Measurements from ENCODE around the gene ECE1. TPM values are rescaled to one million over a fixed set of nuclear protein-coding genes. Genes with fewer than 3 reads are reported as not detected.

The ECE1 gene
- total and polyA plus RNA-seq, 9 of the 15 experiments (the other 6 are each of a cell fraction or from before 2014, with no cell fraction given), result 0.56 to 34.8 (median 11.0) TPM

DNA sequence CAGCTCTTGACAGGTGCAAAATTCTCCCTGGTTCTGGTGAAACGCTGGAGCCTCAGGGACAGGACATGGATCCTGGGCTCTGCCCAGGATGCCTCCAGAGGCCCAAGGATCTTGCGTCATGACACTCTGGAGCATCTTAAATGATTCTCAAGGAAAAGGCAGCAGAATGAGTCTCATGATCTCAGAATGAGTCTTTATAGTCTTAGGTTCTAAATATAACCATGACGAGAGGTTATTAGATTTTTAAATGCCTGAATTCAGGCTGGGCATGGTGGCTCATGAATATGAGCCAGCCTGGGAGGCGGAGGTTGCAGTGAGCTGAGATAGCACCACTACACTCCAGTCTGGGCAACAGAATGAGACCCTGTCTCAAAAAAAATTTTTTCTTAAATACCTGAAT is 55.5 kb downstream of the ECE1 start (continued):
- TF ChIP-seq, protein P1, sequence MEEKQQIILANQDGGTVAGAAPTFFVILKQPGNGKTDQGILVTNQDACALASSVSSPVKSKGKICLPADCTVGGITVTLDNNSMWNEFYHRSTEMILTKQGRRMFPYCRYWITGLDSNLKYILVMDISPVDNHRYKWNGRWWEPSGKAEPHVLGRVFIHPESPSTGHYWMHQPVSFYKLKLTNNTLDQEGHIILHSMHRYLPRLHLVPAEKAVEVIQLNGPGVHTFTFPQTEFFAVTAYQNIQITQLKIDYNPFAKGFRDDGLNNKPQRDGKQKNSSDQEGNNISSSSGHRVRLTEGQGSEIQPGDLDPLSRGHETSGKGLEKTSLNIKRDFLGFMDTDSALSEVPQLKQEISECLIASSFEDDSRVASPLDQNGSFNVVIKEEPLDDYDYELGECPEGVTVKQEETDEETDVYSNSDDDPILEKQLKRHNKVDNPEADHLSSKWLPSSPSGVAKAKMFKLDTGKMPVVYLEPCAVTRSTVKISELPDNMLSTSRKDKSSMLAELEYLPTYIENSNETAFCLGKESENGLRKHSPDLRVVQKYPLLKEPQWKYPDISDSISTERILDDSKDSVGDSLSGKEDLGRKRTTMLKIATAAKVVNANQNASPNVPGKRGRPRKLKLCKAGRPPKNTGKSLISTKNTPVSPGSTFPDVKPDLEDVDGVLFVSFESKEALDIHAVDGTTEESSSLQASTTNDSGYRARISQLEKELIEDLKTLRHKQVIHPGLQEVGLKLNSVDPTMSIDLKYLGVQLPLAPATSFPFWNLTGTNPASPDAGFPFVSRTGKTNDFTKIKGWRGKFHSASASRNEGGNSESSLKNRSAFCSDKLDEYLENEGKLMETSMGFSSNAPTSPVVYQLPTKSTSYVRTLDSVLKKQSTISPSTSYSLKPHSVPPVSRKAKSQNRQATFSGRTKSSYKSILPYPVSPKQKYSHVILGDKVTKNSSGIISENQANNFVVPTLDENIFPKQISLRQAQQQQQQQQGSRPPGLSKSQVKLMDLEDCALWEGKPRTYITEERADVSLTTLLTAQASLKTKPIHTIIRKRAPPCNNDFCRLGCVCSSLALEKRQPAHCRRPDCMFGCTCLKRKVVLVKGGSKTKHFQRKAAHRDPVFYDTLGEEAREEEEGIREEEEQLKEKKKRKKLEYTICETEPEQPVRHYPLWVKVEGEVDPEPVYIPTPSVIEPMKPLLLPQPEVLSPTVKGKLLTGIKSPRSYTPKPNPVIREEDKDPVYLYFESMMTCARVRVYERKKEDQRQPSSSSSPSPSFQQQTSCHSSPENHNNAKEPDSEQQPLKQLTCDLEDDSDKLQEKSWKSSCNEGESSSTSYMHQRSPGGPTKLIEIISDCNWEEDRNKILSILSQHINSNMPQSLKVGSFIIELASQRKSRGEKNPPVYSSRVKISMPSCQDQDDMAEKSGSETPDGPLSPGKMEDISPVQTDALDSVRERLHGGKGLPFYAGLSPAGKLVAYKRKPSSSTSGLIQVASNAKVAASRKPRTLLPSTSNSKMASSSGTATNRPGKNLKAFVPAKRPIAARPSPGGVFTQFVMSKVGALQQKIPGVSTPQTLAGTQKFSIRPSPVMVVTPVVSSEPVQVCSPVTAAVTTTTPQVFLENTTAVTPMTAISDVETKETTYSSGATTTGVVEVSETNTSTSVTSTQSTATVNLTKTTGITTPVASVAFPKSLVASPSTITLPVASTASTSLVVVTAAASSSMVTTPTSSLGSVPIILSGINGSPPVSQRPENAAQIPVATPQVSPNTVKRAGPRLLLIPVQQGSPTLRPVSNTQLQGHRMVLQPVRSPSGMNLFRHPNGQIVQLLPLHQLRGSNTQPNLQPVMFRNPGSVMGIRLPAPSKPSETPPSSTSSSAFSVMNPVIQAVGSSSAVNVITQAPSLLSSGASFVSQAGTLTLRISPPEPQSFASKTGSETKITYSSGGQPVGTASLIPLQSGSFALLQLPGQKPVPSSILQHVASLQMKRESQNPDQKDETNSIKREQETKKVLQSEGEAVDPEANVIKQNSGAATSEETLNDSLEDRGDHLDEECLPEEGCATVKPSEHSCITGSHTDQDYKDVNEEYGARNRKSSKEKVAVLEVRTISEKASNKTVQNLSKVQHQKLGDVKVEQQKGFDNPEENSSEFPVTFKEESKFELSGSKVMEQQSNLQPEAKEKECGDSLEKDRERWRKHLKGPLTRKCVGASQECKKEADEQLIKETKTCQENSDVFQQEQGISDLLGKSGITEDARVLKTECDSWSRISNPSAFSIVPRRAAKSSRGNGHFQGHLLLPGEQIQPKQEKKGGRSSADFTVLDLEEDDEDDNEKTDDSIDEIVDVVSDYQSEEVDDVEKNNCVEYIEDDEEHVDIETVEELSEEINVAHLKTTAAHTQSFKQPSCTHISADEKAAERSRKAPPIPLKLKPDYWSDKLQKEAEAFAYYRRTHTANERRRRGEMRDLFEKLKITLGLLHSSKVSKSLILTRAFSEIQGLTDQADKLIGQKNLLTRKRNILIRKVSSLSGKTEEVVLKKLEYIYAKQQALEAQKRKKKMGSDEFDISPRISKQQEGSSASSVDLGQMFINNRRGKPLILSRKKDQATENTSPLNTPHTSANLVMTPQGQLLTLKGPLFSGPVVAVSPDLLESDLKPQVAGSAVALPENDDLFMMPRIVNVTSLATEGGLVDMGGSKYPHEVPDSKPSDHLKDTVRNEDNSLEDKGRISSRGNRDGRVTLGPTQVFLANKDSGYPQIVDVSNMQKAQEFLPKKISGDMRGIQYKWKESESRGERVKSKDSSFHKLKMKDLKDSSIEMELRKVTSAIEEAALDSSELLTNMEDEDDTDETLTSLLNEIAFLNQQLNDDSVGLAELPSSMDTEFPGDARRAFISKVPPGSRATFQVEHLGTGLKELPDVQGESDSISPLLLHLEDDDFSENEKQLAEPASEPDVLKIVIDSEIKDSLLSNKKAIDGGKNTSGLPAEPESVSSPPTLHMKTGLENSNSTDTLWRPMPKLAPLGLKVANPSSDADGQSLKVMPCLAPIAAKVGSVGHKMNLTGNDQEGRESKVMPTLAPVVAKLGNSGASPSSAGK (IDR thresholded peaks at IDR 0.05), result no peak
- no peak for TF ChIP-seq RBM15 (IDR thresholded peaks at IDR 0.05; ENCODE audit: insufficient read depth, low read length)
- TF ChIP-seq, protein P2, sequence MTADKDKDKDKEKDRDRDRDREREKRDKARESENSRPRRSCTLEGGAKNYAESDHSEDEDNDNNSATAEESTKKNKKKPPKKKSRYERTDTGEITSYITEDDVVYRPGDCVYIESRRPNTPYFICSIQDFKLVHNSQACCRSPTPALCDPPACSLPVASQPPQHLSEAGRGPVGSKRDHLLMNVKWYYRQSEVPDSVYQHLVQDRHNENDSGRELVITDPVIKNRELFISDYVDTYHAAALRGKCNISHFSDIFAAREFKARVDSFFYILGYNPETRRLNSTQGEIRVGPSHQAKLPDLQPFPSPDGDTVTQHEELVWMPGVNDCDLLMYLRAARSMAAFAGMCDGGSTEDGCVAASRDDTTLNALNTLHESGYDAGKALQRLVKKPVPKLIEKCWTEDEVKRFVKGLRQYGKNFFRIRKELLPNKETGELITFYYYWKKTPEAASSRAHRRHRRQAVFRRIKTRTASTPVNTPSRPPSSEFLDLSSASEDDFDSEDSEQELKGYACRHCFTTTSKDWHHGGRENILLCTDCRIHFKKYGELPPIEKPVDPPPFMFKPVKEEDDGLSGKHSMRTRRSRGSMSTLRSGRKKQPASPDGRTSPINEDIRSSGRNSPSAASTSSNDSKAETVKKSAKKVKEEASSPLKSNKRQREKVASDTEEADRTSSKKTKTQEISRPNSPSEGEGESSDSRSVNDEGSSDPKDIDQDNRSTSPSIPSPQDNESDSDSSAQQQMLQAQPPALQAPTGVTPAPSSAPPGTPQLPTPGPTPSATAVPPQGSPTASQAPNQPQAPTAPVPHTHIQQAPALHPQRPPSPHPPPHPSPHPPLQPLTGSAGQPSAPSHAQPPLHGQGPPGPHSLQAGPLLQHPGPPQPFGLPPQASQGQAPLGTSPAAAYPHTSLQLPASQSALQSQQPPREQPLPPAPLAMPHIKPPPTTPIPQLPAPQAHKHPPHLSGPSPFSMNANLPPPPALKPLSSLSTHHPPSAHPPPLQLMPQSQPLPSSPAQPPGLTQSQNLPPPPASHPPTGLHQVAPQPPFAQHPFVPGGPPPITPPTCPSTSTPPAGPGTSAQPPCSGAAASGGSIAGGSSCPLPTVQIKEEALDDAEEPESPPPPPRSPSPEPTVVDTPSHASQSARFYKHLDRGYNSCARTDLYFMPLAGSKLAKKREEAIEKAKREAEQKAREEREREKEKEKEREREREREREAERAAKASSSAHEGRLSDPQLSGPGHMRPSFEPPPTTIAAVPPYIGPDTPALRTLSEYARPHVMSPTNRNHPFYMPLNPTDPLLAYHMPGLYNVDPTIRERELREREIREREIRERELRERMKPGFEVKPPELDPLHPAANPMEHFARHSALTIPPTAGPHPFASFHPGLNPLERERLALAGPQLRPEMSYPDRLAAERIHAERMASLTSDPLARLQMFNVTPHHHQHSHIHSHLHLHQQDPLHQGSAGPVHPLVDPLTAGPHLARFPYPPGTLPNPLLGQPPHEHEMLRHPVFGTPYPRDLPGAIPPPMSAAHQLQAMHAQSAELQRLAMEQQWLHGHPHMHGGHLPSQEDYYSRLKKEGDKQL (CRISPR knock-in tag; IDR thresholded peaks at IDR 0.05; ENCODE audit: borderline replicate concordance), result no peak
- no peak for TF ChIP-seq GABPB1 (CRISPR knock-in tag; IDR thresholded peaks at IDR 0.05)
- TF ChIP-seq, protein P3, sequence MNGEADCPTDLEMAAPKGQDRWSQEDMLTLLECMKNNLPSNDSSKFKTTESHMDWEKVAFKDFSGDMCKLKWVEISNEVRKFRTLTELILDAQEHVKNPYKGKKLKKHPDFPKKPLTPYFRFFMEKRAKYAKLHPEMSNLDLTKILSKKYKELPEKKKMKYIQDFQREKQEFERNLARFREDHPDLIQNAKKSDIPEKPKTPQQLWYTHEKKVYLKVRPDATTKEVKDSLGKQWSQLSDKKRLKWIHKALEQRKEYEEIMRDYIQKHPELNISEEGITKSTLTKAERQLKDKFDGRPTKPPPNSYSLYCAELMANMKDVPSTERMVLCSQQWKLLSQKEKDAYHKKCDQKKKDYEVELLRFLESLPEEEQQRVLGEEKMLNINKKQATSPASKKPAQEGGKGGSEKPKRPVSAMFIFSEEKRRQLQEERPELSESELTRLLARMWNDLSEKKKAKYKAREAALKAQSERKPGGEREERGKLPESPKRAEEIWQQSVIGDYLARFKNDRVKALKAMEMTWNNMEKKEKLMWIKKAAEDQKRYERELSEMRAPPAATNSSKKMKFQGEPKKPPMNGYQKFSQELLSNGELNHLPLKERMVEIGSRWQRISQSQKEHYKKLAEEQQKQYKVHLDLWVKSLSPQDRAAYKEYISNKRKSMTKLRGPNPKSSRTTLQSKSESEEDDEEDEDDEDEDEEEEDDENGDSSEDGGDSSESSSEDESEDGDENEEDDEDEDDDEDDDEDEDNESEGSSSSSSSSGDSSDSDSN (IDR thresholded peaks at IDR 0.05; ENCODE audit: borderline replicate concordance in 1 of 2, low read depth in 2 of 2, low read length in 2 of 2), result no peak
